Activated CD8-positive, alpha-beta memory T cell treated with anti-CD3 and anti-CD28 coated beads, Interleukin-2, amount 10 ng/mL, durations not matched to agents 7 days and 5 days (primary cell): ENCODE measurements around the gene PLEKHG5. TPM values are rescaled to one million over a fixed set of nuclear protein-coding genes. Genes with fewer than 3 reads are reported as not detected.
"Not testable (repeated sequence)": the region's sequence is repeated elsewhere in the genome, so short reads cannot be mapped to it uniquely, and the experiment has no call there.

ENCODE experiments used
- ATAC-seq: fragments of 150-1000 bp; cut with Tn5 transposase; one replicate; pipeline ENCODE4 v1.10.0; 2021; ENCODE audit warnings: moderate library complexity
- CTCF ChIA-PET: fragments of 350-600 bp; sonication (Branson Sonifier 250); formaldehyde crosslinking; loops from one replicate; lab custom pipeline; 2021; ENCODE audit warnings: antibody characterized with exemption; lab: Charles Lee
- DNase-seq: peaks from one replicate; pipeline ENCODE4 v3.0.0-alpha.2; 2020
- H3K27ac Mint-ChIP-seq: one replicate; pipeline ENCODE4 v1.8.0; 2021; ENCODE audit warnings: mild to moderate bottlenecking, mixed read lengths
- H3K27me3 Mint-ChIP-seq: one replicate; pipeline ENCODE4 v1.8.0; 2021; ENCODE audit warnings: mixed read lengths
- H3K36me3 Mint-ChIP-seq: one replicate; pipeline ENCODE4 v1.8.0; 2021; ENCODE audit warnings: mild to moderate bottlenecking, mixed read lengths
- H3K4me1 Mint-ChIP-seq: one replicate; pipeline ENCODE4 v1.8.0; 2021; ENCODE audit warnings: mixed read lengths
- H3K4me3 Mint-ChIP-seq: one replicate; pipeline ENCODE4 v1.8.0; 2021; ENCODE audit warnings: mild to moderate bottlenecking, moderate library complexity, mixed read lengths
- H3K9me3 Mint-ChIP-seq: one replicate; pipeline ENCODE4 v1.8.0; 2022; ENCODE audit warnings: low read depth, mixed read lengths
- total RNA-seq, 2 experiments: library from RNA; stranded (reverse); gene quantifications; one replicate each; pipeline ENCODE4 v1.2.3, GENCODE V29; 2021

Gene PLEKHG5
- total RNA-seq, 2 experiments from 2014 or later = 1.1 to 1.7 TPM

- no peaks in the 10 kb centered on the region for H3K36me3 Mint-ChIP-seq
- CTCF ChIA-PET = interaction anchor here (1.2 to 1.3 kb wide), 2 partner anchors 9 to 13 kb away, joined by 3 to 6 read pairs; no protein-coding TSS in a partner anchor
- DNase-seq = no peak
- H3K4me3 Mint-ChIP-seq = no peak overlapping the region
- peaks cover 51% of the 10 kb centered on the region for H3K27me3 Mint-ChIP-seq
- no peak for ATAC-seq
- H3K4me1 Mint-ChIP-seq = peaks cover 4% of the 10 kb centered on the region
- no peaks in the 10 kb centered on the region for H3K9me3 Mint-ChIP-seq
- no peak overlapping the region for H3K27ac Mint-ChIP-seq
These were observed 44.2 kb downstream of the PLEKHG5 start for GRCh38 chr1:6447016-6447817.

GRCh38 chr1:6446665-6447015 lies 44.8 kb downstream of the PLEKHG5 start:
- no peak overlapping the region for H3K27ac Mint-ChIP-seq
- ATAC-seq = no peak
- CTCF ChIA-PET = interaction anchor here (1.2 to 1.6 kb wide), 2 partner anchors 13 to 44 kb away, joined by 3 to 6 read pairs; no protein-coding TSS in a partner anchor
- DNase-seq = no peak
- peaks cover 4% of the 10 kb centered on the region for H3K4me1 Mint-ChIP-seq
- peaks cover 54% of the 10 kb centered on the region for H3K27me3 Mint-ChIP-seq
- H3K36me3 Mint-ChIP-seq = no peaks in the 10 kb centered on the region
- no peak overlapping the region for H3K4me3 Mint-ChIP-seq
- H3K9me3 Mint-ChIP-seq = no peaks in the 10 kb centered on the region

- ATAC-seq = not testable (repeated sequence)
These were observed 45.5 kb downstream of the PLEKHG5 start for GRCh38 chr1:6445929-6446328.

GRCh38 chr1:6445062-6445763 lies 46.3 kb downstream of the PLEKHG5 start:
- Mint-ChIP-seq H3K4me3 (no peak overlapping the region), H3K4me1 (peaks cover 7% of the 10 kb centered on the region), H3K27me3 (peaks cover 50% of the 10 kb centered on the region), H3K27ac (no peak overlapping the region), H3K9me3 (no peaks in the 10 kb centered on the region), H3K36me3 (no peaks in the 10 kb centered on the region)
- CTCF ChIA-PET = interaction anchor here (1.0 to 1.6 kb wide), 3 partner anchors 18 to 45 kb away, joined by 3 to 6 read pairs (median 4); no protein-coding TSS in a partner anchor
- DNase-seq = peak; percentile 52
- ATAC-seq = peak; percentile 24

More at GRCh38 chr1:6445929-6446328, 45.5 kb downstream of the PLEKHG5 start:
- not testable (repeated sequence) for H3K4me3 Mint-ChIP-seq, H3K36me3 Mint-ChIP-seq, DNase-seq, H3K27ac Mint-ChIP-seq, H3K9me3 Mint-ChIP-seq, H3K4me1 Mint-ChIP-seq
- CTCF ChIA-PET = interaction anchor here (1.0 to 1.6 kb wide), 4 partner anchors 14 to 45 kb away, joined by 3 to 6 read pairs (median 4); no protein-coding TSS in a partner anchor
- peaks cover 56% of the 10 kb centered on the region for H3K27me3 Mint-ChIP-seq

GRCh38 chr1:6444377-6444776 lies 47.1 kb downstream of the PLEKHG5 start:
- H3K36me3 Mint-ChIP-seq = no peaks in the 10 kb centered on the region
- ATAC-seq = no peak
- no peak overlapping the region for H3K4me3 Mint-ChIP-seq
- CTCF ChIA-PET = interaction anchor here (1.0 kb wide), 1 partner anchor 10 kb away, joined by 3 read pairs; no protein-coding TSS in a partner anchor
- peaks cover 47% of the 10 kb centered on the region for H3K27me3 Mint-ChIP-seq
- H3K4me1 Mint-ChIP-seq = peaks cover 7% of the 10 kb centered on the region
- no peaks in the 10 kb centered on the region for H3K9me3 Mint-ChIP-seq
- H3K27ac Mint-ChIP-seq = no peak overlapping the region
- DNase-seq = no peak

GRCh38 chr1:6443339-6444115 lies 47.9 kb downstream of the PLEKHG5 start:
- Mint-ChIP-seq H3K27me3 (peaks cover 47% of the 10 kb centered on the region), H3K36me3 (no peaks in the 10 kb centered on the region), H3K4me1 (peaks cover 7% of the 10 kb centered on the region), H3K9me3 (no peaks in the 10 kb centered on the region), H3K27ac (no peak overlapping the region), H3K4me3 (no peak overlapping the region)
- DNase-seq = no peak
- CTCF ChIA-PET = interaction anchor here (0.7 to 8.9 kb wide), 5 partner anchors 9 to 211 kb away, joined by 3 to 102 read pairs (median 5); partner anchors contain the start of gene HES2
- ATAC-seq = no peak

GRCh38 chr1:6441586-6441985 lies 49.9 kb downstream of the PLEKHG5 start:
- Mint-ChIP-seq H3K4me3 (no peak overlapping the region), H3K9me3 (no peaks in the 10 kb centered on the region), H3K27ac (no peak overlapping the region), H3K36me3 (no peaks in the 10 kb centered on the region), H3K27me3 (peaks cover 42% of the 10 kb centered on the region), H3K4me1 (peaks cover 3% of the 10 kb centered on the region)
- no peak for ATAC-seq
- no peak for DNase-seq
- CTCF ChIA-PET = interaction anchor here (0.9 to 8.9 kb wide), 11 partner anchors 9 to 205 kb away, joined by 3 to 102 read pairs (median 4); partner anchors contain the start of gene HES2

- CTCF ChIA-PET = interaction anchor here (0.7 to 8.9 kb wide), 21 partner anchors 8 to 206 kb away, joined by 3 to 102 read pairs (median 4); partner anchors contain the start of genes HES2, ICMT and PLEKHG5
- H3K36me3 Mint-ChIP-seq = no peaks in the 10 kb centered on the region
- no peak overlapping the region for H3K4me3 Mint-ChIP-seq
- H3K9me3 Mint-ChIP-seq = no peaks in the 10 kb centered on the region
- peak; percentile 81 for DNase-seq
- peaks cover 3% of the 10 kb centered on the region for H3K4me1 Mint-ChIP-seq
- ATAC-seq = peak; percentile 86
- no peak overlapping the region for H3K27ac Mint-ChIP-seq
- H3K27me3 Mint-ChIP-seq = peaks cover 33% of the 10 kb centered on the region
These were observed 51.0 kb downstream of the PLEKHG5 start for GRCh38 chr1:6440198-6441126.

- ATAC-seq (peak; percentile 62), DNase-seq (peak; percentile 83)
- peaks cover 3% of the 10 kb centered on the region for H3K4me1 Mint-ChIP-seq
- CTCF ChIA-PET = interaction anchor here (0.5 to 8.9 kb wide), 41 partner anchors 10 to 753 kb away, joined by 3 to 102 read pairs (median 4); partner anchors contain the start of genes ESPN, HES2, PLEKHG5 and RPL22
- H3K36me3 Mint-ChIP-seq = no peaks in the 10 kb centered on the region
- H3K27me3 Mint-ChIP-seq = peaks cover 34% of the 10 kb centered on the region
- H3K9me3 Mint-ChIP-seq = no peaks in the 10 kb centered on the region
- no peak overlapping the region for H3K4me3 Mint-ChIP-seq
- H3K27ac Mint-ChIP-seq = no peak overlapping the region
These were observed 53.4 kb downstream of the PLEKHG5 start for GRCh38 chr1:6438047-6438525.

- ATAC-seq, H3K4me3 Mint-ChIP-seq: not testable (repeated sequence)
These were observed 54.3 kb downstream of the PLEKHG5 start for GRCh38 chr1:6437012-6437700.

GRCh38 chr1:6436277-6436676 lies 55.2 kb downstream of the PLEKHG5 start:
- H3K27ac Mint-ChIP-seq, H3K4me3 Mint-ChIP-seq, H3K9me3 Mint-ChIP-seq, H3K36me3 Mint-ChIP-seq, ATAC-seq, H3K4me1 Mint-ChIP-seq, DNase-seq: not testable (repeated sequence)
- CTCF ChIA-PET = interaction anchor here (0.5 to 8.9 kb wide), 6 partner anchors 14 to 189 kb away, joined by 4 to 102 read pairs (median 26); partner anchors contain the start of gene HES2
- H3K27me3 Mint-ChIP-seq = peaks cover 28% of the 10 kb centered on the region

More at GRCh38 chr1:6437012-6437700, 54.3 kb downstream of the PLEKHG5 start:
- not testable (repeated sequence) for H3K27ac Mint-ChIP-seq, H3K9me3 Mint-ChIP-seq, H3K36me3 Mint-ChIP-seq, DNase-seq, H3K4me1 Mint-ChIP-seq
- peaks cover 33% of the 10 kb centered on the region for H3K27me3 Mint-ChIP-seq
- CTCF ChIA-PET = interaction anchor here (0.5 to 8.9 kb wide), 35 partner anchors 11 to 752 kb away, joined by 3 to 102 read pairs (median 5); partner anchors contain the start of genes ESPN, HES2, PLEKHG5 and TNFRSF25
